HG02884 (cell line): ENCODE measurements around the gene LMTK3.
"Not testable (repeated sequence)": the region's sequence is repeated elsewhere in the genome, so short reads cannot be mapped to it uniquely, and the experiment has no call there.

ENCODE experiments used
- ATAC-seq: cut with Tn5 transposase; IDR thresholded peaks from one replicate; pipeline ENCODE4 v1.9.1; 2021; ENCODE audit warnings: mild to moderate bottlenecking, moderate library complexity; ENCODE audit not compliant: unreplicated experiment

LMTK3 gene

DNA sequence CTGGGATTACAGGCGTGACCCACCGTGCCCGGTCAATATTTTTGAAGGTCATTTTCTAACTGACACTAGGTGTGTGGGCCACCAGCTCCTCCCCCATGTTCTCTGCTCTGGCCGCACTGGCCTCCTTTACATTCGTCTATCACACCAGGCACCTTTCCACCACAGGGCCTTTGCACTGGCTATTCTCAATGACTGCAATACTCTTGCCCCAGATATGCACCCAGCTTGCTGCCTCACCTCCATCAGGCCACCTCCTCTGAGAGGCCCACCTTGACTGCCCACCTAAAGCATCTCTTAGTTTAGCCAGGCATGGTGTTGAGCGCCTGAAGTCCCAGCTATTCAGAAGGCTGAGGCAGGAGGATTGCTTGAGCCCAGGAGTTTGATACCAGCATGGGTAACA is 30.2 kb upstream of the LMTK3 start:
- no peak for ATAC-seq

DNA sequence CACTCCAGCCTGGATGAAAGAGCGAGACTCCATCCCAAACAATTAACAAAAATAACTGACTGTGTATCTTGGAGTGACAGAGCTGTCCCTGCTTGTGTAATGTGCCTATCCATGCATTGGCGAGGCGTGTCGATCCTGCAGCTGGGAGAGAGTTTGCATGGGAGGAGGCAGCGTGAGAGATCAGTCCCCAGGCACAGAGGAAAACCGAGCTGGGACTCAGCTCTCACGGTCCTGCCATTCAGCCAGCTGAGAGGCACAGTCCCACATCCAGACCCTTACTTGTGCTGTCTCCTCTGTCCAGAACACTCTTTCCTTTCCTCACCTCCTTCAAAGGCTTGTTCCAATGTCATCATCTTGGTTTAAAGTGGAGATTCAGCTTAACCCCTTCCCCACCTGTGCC is 28.5 kb upstream of the LMTK3 start:
- ATAC-seq = no peak

DNA sequence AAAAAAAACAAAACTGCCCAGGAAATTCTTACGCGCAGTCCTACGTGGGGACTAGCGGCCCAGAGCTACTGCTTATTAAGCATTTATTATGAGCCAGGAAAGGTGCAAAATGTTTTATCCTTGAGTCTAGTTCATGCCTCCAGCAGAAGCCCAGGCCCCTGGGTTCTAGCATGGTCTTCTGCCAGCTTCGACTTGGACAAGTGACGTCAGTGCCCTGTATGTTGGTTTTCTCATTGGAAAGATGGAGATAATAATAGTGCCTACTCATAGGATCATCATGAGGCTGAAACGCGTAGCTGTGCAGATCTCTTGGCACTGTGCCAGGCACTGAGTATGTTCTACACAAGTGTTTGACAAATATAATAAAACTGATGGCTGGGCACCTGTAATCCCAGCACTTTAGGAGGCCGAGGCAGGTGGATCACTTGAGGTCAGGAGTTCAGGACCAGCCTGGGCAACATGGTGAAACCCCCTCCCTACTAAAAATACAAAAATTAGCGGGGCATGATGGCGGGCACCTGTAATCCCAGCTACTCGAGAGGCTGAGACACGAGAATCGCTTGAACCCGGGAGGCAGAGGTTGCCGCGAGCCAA is 28.0 kb upstream of the LMTK3 start:
- ATAC-seq = no peak

DNA sequence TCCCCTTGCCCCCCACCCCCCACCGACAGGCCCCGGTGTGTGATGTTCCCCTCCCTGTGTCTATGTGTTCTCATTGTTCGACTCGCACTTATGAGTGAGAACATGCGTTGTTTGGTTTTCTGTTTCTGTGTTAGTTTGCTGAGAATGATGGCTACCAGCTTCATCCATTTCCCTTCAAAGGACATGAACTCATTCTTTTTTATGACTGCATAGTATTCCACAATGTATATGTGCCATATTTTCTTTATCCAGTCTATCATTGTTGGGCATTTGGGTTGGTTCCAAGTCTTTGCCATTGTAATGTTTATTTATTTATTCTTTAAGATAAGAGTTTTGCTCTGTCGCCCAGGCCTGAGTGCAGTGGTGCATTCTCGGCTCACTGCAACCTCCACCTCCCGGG is 26.4 kb upstream of the LMTK3 start:
- ATAC-seq = not testable (repeated sequence)

DNA sequence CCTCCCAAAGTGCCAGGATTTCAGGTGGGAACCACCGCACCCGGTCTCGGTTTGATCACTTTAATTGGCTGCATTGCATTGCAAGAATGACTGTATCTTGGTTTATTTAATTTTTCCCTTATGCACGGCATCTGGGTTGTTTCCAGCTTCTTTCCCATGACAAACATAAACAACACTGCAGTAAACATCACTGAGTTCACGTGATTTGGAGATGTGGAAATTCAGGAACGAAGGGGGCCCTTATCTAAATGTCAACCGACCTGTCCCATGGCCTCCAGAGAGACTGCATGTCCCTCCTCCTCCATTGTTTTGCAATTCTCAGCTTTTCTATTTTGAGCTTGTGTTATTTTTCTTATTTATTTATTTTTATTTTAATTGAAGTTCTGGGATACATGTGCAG is 25.9 kb upstream of the LMTK3 start:
- no peak for ATAC-seq

DNA sequence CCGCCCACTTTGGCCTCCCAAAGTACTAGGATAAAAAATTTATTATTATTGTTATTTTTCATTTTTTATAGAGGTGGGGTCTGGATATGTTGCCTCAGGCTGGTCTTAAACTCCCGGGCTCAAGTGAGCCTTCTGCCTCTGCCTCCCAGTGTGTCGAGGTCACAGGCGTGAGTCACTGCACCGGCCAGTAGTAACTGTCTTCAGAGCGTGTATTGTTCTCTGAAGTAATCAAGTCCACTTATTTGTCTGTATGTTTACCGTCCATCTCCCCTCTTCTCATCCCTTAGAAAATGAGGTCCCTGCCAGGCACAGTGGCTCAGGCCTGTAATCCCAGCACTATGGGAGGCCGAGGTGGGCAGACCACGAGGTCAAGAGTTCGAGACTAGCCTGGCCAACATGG is 22.1 kb upstream of the LMTK3 start:
- ATAC-seq = no peak

DNA sequence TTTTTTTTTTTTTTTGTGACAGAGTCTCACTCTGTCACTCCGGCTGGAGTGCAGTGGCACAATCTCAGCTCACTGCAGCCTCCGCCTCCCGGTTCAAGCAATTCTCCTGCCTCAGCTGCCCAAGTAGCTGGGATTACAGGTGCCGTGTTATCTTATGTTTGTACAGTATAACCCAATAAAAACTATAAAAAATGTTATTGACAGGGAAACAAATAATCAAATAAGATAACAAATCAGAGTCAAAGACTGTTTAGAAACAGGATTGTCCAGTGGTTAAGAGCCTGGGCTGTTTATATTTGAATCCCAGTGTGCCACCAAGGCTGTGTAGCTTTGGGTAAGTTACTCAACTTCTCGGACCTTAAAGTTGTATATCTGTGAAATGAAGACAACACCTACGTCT is 19.1 kb upstream of the LMTK3 start:
- no peak for ATAC-seq

DNA sequence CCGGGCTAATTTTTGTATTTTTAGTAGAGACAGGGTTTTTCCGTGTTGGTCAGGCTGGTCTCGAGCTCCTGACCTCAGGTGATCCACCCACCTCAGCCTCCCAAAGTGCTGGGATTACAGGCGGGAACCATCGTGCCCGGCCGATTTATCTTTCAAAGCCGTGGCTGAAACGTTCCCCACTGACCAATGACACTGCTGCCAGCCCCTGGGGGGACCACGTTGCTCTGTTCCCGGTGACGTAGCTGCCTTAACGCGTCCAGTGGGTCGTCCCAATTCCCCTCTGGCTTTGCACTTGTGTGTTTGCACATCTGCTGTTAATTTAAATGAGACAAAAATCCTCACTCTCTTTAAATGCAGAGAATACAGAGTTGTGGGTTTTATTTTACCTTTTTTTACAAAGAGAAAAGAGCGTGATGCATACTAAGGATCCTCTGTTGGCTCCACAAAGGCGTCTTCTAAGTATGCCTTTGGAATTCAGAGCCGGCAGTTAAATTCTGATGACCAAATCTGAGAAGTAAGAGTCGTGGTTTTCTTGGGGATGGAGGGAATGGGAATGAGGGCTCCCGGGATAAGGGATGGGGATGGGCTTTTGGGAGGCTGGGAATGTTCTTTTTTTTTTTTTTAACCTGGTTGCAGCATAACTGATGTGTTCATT is 18.6 kb upstream of the LMTK3 start:
- ATAC-seq = no peak

DNA sequence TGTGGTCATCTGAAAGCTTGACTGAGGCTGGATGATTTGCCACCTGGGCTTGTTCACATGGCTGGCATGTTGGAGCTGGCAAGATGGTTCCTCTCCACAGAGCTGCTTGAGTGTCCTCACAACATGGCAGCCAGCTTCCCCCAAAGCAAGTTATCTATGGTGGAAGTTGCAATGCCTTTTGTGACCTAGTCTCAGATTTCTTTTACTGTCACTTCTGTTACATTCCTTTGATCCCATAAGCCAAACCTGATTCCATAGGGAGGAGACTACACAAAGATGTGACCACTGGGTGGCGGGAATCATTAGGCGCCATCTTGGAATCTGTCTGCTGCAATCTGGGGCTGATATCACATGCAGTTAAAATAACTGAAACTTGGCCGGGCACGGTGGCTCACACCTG is 17.5 kb upstream of the LMTK3 start:
- no peak for ATAC-seq

DNA sequence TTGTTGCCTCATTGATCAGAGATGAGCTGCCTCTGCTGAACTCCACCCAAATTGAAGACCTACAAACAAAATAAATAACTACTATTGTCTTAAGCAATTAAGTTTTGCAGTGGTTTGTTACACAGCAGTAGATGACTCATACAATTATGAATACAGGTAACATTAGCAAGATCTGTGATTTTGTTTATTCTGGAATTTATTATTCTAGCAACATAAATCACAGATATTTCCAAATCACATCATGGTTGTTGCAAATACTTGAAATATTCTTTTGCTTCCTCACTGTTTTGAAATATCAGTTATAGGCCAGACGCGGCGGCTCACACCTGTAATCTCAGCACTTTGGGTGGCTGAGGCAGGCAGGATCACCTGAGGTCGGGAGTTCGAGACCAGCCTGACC is 13.1 kb upstream of the LMTK3 start:
- ATAC-seq = no peak

DNA sequence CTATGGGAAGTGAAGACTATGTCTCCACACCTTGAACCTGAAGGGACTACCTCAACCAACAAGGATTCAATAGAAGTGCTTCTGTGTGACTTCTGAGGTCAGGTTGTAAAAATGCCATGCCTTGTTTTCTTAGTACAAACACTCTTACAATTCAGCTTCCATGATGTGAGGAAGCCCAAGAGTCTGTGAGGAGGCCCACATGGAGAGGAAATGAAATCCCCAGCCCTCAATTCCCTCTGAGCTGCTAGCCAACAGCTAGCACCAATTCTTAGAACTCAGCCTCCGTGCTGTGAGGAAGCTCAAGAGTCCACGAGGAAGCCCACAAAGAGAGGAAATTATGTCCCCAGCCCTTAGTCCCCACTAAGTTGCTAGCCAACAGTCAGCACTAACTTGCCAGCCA is 12.6 kb upstream of the LMTK3 start:
- ATAC-seq = no peak

DNA sequence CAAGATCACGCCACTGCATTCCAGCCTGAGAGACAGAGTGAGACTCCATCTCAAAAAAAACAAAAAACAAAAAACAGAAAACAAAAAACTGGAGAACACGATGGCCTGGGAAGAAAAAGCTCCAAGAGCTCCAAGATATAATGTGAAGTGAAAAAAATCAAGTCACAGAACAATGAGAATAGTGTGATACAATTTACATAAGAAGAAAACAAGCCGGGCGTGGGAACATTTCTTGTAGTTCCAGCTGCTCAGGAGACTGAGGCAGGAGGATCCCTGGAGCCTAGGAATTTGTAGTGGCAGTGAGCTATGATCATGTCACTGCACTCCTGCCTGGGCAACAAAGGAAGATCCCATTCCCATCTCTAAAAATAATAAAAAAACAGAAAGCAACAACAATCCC is 8.5 kb upstream of the LMTK3 start:
- no peak for ATAC-seq

DNA sequence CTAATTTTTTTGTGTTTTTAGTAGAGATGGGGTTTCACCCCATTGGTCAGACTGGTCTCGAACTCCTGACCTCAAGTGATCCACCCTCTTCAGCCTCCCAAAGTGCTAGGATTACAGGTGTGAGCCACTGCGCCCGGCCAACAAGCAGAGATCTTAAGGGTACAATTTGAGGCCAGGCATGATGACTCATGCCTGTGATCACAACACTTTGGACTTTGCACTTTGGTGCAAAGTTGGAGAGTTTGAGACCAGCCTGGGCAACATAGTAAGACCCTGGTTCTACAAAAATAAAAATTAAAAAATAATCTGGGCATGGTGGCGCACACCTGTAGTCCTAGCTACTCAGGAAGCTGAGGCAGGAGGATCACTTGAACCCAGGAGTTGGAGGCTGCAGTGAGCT is 7.8 kb upstream of the LMTK3 start:
- not testable (repeated sequence) for ATAC-seq

DNA sequence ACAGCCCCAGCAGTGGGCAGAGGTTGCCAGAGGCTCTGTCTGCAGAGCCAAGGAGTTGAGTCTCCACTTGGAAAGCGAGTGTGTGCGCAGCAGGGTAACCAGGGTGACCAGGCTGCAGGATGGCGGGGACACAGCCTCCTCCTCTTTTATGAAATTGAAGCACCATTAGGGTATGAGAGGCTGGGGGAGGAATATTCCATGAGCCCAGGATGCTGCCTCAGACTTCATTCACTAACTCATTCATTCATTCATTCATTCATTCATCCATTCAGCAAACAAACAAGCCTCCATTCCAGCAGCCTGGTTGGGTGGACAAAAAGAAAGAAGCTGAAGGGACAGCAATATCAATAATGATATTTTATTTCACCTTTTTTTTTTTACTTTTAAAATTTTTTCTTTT is 6.6 kb upstream of the LMTK3 start:
- ATAC-seq = no peak

DNA sequence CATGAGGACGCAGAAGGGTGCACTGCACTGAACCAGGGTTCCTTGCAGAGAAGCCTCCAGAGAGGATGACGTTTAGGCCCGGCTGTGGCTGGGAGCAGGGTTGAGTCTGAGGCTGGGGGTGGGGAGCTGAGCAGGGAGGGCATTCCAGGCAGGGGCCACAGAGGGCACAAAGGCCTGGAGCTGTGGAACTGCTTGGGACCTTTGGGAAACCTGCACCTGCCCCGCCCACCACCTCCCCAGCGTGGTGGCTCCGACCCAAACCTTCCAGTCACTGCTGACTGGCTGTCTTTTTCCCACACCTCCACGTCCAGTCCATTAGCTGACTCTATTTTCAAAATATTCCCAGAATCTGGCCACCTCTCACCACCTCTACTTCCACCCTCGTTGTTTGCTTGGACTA is 4.9 kb upstream of the LMTK3 start:
- ATAC-seq = no peak

DNA sequence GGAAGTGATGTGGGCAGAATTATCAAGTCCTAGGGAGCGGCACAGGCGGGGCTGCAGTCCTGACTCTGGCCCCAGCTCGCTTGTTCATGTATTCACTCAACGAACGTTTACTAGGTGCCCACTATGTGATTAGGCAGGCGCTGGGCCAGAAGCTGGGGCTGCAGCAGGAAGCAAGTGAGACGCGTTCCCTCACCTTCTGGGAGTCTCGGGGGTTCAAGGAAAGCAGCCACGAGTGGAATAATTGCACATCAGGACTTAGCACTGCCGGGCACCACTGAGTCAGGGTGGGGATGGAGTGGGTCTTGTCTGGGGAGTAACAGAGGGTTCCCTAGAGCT is 2.5 kb upstream of the LMTK3 start:
- no peak for ATAC-seq

DNA sequence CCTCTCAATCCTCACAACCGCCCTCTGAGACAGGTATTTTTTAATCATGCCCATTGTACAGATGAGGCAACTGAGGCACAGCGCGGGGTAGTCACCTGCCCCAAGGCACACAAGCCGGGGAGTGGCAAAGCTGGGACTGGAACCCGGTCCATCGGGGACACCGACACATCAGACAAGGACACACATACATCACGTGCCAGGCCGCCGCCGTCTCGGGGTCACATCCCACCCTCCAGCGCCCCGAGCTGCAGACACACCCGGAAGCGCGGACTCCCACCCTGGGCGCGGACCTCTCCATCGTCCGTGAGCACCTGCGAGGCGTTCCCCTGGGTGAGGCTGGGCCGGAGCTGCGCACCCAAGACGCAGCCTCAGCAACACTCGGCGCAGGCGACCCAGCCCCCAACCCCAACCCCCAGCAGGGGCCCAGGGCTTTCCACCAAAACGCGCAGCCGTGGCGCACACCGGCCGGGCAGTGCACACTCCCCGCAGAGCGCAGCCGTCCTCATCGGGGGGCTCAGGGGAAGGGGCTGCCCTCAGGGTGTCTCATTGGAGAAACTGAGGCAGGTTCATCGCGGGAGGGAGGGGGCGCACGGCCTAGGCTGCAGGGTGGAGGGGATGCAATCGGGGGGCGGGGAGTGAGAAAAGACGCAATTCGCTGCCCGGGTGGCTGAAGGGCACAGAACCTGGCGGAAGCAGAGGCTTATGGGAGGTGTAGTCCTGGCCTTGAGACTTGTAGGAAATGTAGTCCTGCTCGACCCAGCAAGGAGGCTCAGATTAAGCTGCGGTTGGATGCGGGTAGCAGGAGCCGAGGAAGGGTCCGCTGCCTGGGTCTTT is 1.9 kb upstream of the LMTK3 start:
- no peak for ATAC-seq

DNA sequence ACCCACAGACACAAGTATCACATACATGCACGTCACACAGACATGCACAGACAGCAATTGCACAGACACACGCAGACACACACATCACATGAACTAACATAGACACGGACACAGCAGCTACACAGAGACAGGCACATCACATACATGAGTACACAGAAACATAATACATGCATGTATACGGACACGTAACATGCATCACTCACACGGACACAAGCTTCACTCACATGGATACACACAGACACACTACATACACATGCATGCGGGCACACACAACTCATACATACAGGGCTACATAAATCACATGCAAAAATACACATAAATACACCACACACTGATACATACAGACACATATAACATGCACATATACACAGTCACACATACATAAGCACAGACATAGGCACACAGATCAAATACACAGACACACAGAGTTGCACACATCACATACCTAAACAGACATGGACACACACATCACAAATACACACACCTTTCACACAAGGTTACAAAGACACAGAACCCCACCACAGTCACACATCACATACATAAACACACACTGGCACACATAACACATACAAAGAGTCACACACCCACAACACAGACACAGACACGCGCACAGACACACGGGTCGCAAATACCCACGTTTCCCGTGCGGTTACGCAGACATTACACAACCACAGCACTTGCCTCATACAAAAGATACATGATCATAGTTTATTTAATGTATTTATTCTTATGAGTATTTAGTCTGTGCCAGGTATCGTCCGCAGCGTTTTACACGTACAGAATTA is 1.1 kb upstream of the LMTK3 start:
- no peak for ATAC-seq

DNA sequence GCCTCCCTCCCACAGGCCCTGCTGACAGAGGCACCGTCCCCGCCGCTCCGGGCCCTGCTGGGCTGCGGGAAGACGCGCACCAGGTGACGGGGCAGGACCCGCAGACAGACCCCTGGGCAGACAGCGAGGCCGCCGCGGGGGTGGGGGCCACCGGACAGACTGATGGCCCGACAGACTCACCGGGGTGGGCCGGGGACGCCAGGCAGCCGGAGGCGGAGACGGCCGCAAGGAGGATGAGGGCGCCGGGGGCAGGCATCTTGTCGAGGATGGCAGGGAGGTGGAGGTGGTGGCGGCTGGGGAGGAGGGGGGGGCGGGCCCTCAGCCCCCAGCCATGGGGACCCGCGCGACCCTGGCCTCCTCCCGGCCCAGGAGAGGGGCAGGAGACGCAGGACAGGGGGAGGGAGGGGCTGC is 309 bp downstream of the LMTK3 start:
- ATAC-seq = no peak

DNA sequence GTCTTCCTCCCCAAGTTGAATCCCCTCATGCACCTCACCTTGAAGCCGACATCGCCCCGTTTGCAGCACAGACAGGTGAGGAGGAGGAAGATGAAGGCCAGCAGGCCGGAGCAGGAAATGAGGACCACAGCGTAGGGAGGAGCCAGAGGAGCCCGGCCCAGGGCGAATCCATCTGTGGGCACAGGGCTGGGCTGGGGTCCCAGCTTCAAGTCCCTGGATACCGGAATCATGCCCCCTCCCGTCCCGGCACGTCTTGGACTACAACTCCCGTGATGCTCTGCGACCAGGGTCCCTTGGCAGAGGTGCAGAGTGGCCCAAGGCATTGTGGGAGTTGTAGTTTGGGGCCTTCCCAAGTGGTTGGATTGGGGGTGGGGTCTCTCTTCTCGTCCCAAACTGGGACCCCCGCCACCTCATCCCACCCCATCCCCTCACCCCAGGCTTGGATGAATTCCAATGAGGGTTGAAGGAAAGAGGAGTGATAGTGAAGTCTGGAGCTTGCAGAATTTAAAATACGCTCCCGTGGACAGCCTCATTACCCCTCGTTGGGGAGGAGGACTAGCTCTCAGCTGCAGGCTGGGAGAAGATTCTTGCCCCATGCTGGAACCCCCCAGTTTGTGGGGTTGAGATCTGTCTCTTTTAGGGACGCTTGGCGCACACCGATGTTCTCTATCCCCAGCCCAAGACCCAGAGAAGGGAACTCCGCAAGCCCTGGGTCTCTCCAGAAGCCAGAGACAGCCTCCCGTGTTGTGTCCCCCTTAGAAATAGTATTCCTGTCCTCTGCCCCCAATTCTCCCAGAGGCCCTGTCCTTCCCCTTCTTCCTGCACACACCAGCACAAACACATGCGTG is 990 bp downstream of the LMTK3 start:
- ATAC-seq = no peak
